ENCODE data around the gene RANBP17.

RANBP17 gene

GRCh38 chr5:170892196-170892595 is 30.4 kb downstream of the RANBP17 start:
- TF ChIP-seq CTCF (IDR thresholded peaks at IDR 0.05; ENCODE audit: control insufficient read depth, insufficient read depth, low read depth, low read length, missing control alignments): no peak
- H3K4me3 ChIP-seq (ENCODE audit: control insufficient read depth, low read depth, low read length): no peak overlapping the region
- no peak for DNase-seq (ENCODE audit: low read depth)

- TF ChIP-seq CTCF (IDR thresholded peaks at IDR 0.05; ENCODE audit: control insufficient read depth, insufficient read depth, low read depth, low read length, missing control alignments): no peak
- DNase-seq (ENCODE audit: low read depth): no peak
- no peak overlapping the region for H3K4me3 ChIP-seq (ENCODE audit: control insufficient read depth, low read depth, low read length)
Measured at GRCh38 chr5:170894665-170895064, 32.8 kb downstream of the RANBP17 start.

- peak; percentile 46 for TF ChIP-seq CTCF (IDR thresholded peaks at IDR 0.05; ENCODE audit: control insufficient read depth, insufficient read depth, low read depth, low read length, missing control alignments)
- DNase-seq (ENCODE audit: low read depth): no peak
- no peak overlapping the region for H3K4me3 ChIP-seq (ENCODE audit: control insufficient read depth, low read depth, low read length)
Measured at GRCh38 chr5:170896779-170897178, 35.0 kb downstream of the RANBP17 start.

- TF ChIP-seq CTCF (IDR thresholded peaks at IDR 0.05; ENCODE audit: control insufficient read depth, insufficient read depth, low read depth, low read length, missing control alignments): no peak
- DNase-seq (ENCODE audit: low read depth): no peak
- H3K4me3 ChIP-seq (ENCODE audit: control insufficient read depth, low read depth, low read length): no peak overlapping the region
Measured at GRCh38 chr5:170903075-170903474, 41.3 kb downstream of the RANBP17 start.

- H3K4me3 ChIP-seq (ENCODE audit: control insufficient read depth, low read depth, low read length): no peak overlapping the region
- no peak for TF ChIP-seq CTCF (IDR thresholded peaks at IDR 0.05; ENCODE audit: control insufficient read depth, insufficient read depth, low read depth, low read length, missing control alignments)
- DNase-seq (ENCODE audit: low read depth): no peak
Measured at GRCh38 chr5:170907758-170908157, 45.9 kb downstream of the RANBP17 start.

GRCh38 chr5:170913573-170913972 is 51.8 kb downstream of the RANBP17 start:
- no peak for DNase-seq (ENCODE audit: low read depth)
- H3K4me3 ChIP-seq (ENCODE audit: control insufficient read depth, low read depth, low read length): no peak overlapping the region
- TF ChIP-seq CTCF (IDR thresholded peaks at IDR 0.05; ENCODE audit: control insufficient read depth, insufficient read depth, low read depth, low read length, missing control alignments): no peak

- no peak for DNase-seq (ENCODE audit: low read depth)
- peak; percentile 19 for TF ChIP-seq CTCF (IDR thresholded peaks at IDR 0.05; ENCODE audit: control insufficient read depth, insufficient read depth, low read depth, low read length, missing control alignments)
- H3K4me3 ChIP-seq (ENCODE audit: control insufficient read depth, low read depth, low read length): no peak overlapping the region
Measured at GRCh38 chr5:170917113-170917512, 55.3 kb downstream of the RANBP17 start.
